HG03064 (cell line): ENCODE results near the gene TCP11L2.
"Not testable (repeated sequence)": the region's sequence is repeated elsewhere in the genome, so short reads cannot be mapped to it uniquely, and the experiment has no call there.

Source experiments
- ATAC-seq: cut with Tn5 transposase; IDR thresholded peaks from one replicate; pipeline ENCODE4 v1.9.1; 2021; ENCODE audit warnings: low read depth; ENCODE audit not compliant: unreplicated experiment

TCP11L2 gene

GRCh38 chr12:106304001-106304421, 1.5 kb downstream of the TCP11L2 start:
- no peak for ATAC-seq

- no peak for ATAC-seq
Measured at GRCh38 chr12:106304797-106305196, 2.3 kb downstream of the TCP11L2 start.

- ATAC-seq: no peak
Measured at GRCh38 chr12:106305376-106305775, 2.8 kb downstream of the TCP11L2 start.

GRCh38 chr12:106307181-106307580, 4.6 kb downstream of the TCP11L2 start:
- no peak for ATAC-seq

- ATAC-seq: no peak
Measured at GRCh38 chr12:106308121-106308520, 5.6 kb downstream of the TCP11L2 start.

GRCh38 chr12:106308611-106309010, 6.1 kb downstream of the TCP11L2 start:
- ATAC-seq: no peak

GRCh38 chr12:106309671-106310505, 7.4 kb downstream of the TCP11L2 start:
- ATAC-seq: no peak

GRCh38 chr12:106310687-106311086, 8.2 kb downstream of the TCP11L2 start:
- no peak for ATAC-seq

- no peak for ATAC-seq
Measured at GRCh38 chr12:106311139-106311538, 8.6 kb downstream of the TCP11L2 start.

GRCh38 chr12:106313413-106313812, 10.9 kb downstream of the TCP11L2 start:
- not testable (repeated sequence) for ATAC-seq

- no peak for ATAC-seq
Measured at GRCh38 chr12:106315523-106315922, 13.0 kb downstream of the TCP11L2 start.

GRCh38 chr12:106317406-106318082, 15.0 kb downstream of the TCP11L2 start:
- no peak for ATAC-seq

- no peak for ATAC-seq
Measured at GRCh38 chr12:106321139-106321850, 18.8 kb downstream of the TCP11L2 start.

GRCh38 chr12:106323537-106323936, 21.0 kb downstream of the TCP11L2 start:
- no peak for ATAC-seq

GRCh38 chr12:106327309-106327869, 24.9 kb downstream of the TCP11L2 start:
- no peak for ATAC-seq

GRCh38 chr12:106328735-106329134, 26.2 kb downstream of the TCP11L2 start:
- no peak for ATAC-seq

GRCh38 chr12:106329231-106329982, 26.9 kb downstream of the TCP11L2 start:
- ATAC-seq: no peak

- ATAC-seq: no peak
Measured at GRCh38 chr12:106331599-106331998, 29.1 kb downstream of the TCP11L2 start.

- ATAC-seq: no peak
Measured at GRCh38 chr12:106332536-106332935, 30.0 kb downstream of the TCP11L2 start.

GRCh38 chr12:106333010-106333409, 30.5 kb downstream of the TCP11L2 start:
- no peak for ATAC-seq
